GM19099 (cell line): Measurements from ENCODE around the gene DOCK1.

Experiments
- POLR2A ChIP-seq: IDR thresholded peaks from 3 replicates; pipeline ENCODE4 v1.6.1; 2011; ENCODE audit warnings: low read depth; ENCODE audit not compliant: insufficient read length; ENCODE audit errors: extremely low read depth

Gene DOCK1

DNA sequence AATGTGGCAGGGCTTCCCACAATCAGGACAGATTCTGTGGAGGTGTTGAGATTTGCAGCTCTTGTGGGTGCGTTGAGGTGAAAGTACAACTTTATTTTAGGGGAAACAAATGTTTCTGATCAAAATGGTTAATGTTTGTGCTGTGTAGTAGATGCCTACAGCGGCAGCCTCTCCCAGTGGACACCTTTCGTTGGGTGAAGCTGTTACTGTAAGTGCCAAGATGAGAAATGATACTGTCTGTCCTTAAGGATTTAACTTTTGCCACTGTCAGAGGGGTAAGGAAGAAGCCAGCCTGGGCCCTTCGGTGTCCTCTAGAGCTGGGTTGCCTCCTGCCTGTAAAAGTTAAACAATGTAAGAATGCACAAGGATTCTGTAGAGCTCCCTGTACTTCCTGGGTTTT, 27.9 kb downstream of the DOCK1 start:
- TF ChIP-seq POLR2A, result no peak

- no peak for TF ChIP-seq POLR2A
Observed at GRCh38 chr10:126935263-126935946, 30.2 kb downstream of the DOCK1 start.

GRCh38 chr10:126937026-126937425, 31.8 kb downstream of the DOCK1 start:
- TF ChIP-seq POLR2A, result no peak

DNA sequence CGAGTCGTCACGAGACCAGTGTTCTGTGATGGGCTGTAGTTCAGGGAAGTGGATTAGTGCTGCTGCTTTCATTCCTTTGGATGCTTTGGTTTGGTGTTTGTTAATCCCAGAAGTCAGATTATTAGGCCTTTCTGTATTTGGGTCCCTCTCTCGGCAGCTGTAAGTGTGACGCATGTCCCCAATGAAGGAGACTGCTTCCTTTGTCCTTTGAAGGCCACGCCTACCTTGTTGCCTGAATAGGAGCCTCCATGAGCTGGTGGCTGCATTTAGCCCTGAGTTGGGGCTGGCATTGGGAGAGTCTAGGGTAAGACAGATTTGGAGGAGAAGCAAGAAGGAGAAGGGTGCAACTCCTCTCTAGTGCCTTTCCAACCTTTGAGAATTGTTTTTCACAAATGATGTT, 34.5 kb downstream of the DOCK1 start:
- no peak for TF ChIP-seq POLR2A

- no peak for TF ChIP-seq POLR2A
Observed at GRCh38 chr10:126940670-126941310, 35.6 kb downstream of the DOCK1 start.

- TF ChIP-seq POLR2A, result no peak
Observed at GRCh38 chr10:126944191-126944590, 39.0 kb downstream of the DOCK1 start.

GRCh38 chr10:126945351-126946030, 40.3 kb downstream of the DOCK1 start:
- no peak for TF ChIP-seq POLR2A

DNA sequence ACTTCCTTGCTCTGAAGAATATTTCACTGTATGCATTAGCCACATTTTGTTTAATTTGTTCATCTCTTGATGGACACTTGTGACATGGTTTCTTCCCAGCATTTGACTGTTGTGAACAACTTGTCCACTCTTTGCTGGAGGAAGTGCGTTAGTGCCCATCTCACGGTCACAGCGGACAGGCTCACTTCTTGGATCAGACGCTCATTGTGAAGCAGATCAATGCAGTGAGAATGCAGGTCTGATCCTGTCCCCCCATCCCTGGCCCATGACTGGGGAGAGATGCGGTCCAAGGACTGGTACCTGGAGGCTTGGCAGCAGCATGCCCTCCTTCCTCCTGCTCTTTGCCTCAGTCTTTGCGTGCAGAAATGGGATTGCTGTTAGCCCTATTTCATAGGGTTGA, 41.5 kb downstream of the DOCK1 start:
- no peak for TF ChIP-seq POLR2A

DNA sequence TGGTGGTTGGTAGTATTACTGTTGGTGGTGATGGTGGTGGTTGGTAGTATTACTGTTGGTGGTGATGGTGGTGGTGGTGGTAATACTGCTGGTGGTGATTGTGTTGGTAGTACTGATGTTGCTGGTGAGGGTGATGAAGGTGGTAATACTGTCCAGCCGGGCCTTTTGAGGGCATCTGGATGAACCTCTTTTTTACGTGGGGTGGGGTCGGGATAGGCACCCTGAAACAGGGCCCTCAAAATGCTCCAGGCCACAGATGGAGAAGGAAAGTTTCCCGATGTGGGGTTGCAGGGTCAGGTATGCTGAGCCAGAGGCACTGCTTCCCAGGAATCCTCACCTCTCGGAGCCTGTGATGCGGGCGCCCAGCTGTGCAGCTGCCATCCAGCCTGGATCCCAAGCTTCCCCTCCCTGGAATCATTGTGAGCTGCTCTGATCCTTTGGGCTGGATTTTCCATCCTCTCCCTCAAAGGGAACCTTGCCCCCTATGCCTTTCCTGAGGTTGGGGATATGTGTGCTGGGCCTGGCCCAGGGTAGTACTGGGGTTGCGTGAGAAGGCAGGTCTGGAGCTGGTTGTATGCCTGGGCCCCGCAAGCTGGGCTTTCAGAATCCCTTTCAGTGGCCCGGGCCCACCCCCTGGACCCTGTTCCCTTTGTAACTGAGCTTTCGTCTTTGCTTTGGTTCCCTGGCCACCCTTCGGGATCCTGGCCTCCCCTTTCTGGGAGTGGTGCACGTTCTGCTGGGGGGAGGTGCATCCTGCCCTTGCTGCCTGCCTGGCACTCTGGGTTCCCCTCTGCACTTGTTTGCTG, 43.3 kb downstream of the DOCK1 start:
- TF ChIP-seq POLR2A, result no peak

GRCh38 chr10:126949161-126949503, 43.9 kb downstream of the DOCK1 start:
- TF ChIP-seq POLR2A, result no peak

DNA sequence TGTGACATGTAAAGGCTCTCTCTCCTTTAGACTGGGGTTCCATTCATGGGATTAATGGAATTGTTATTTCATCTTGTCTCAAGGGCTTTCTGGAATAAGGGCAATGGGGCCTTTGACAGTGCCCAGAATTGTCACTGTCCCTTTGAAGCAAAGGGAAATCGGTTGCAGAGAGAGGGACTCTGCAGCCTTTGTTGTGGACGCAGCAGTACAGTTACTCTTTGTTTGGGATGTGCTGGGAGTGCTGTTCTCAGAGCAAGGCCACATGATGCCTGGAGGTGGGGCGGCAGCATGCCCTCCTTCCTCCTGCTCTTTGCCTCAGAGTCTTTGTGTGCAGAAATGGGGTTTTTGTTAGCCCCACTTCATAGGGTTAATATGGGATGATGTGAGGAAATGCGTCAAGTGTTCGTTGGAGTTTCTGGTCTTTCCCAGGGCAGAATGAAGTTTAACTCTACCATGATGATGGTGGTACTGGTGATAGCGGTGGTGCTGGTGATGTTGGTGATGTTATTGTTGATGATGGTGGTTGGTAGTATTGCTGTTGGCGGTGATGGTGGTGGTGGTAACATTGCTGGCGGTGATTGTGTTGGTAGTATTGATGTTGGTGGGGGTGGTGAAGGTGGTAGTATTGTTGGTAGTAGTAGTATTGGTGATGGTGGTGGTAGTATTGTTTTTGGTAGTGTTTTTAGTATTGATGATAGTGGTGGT, 45.3 kb downstream of the DOCK1 start:
- no peak for TF ChIP-seq POLR2A

GRCh38 chr10:126953886-126954285, 48.7 kb downstream of the DOCK1 start:
- no peak for TF ChIP-seq POLR2A

- no peak for TF ChIP-seq POLR2A
Observed at GRCh38 chr10:126955396-126955795, 50.2 kb downstream of the DOCK1 start.

DNA sequence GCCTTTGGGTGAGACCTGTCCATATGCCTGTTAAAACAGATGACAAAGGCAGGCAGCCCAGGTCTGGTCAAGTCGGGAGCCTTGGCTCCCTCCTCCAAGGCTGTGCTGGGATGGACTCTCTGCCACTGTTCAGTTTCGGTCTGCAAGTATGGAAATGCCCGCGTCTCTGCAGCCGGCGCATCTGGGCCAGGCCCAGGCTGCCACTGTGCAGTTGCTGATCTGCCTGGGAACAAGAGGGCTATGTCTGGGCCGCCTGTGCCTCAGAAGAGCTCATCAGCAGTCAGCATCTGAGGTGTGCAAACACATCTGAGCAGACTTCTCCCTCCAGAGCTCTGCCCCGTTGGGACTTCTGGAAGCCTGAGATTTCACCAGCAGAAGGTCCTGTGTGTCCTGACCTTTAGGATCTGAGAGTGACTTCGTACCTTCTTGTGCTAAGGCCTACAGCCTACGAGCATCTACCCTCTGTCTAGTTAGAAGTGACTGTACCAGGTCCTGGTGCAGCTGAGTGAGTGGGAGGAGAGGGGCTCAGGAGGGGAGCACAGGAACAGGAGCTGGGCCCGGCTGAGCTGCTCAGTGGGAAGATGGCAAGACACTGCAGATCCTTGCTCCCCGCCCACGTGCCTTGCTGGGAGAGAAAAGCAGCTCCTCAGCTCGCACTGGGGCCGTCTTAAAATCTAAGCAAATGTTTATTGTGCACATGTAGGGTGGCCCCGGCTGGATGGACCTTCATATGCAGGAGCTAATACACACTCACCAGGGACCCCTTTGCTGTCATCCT, 50.9 kb downstream of the DOCK1 start:
- no peak for TF ChIP-seq POLR2A
